Upper lobe of left lung (tissue), 6 donors: Measurements from ENCODE around the gene ANKRD11. TPM values are rescaled to one million over a fixed set of nuclear protein-coding genes. Genes with fewer than 3 reads are reported as not detected.

Experiments used
- ATAC-seq, 2 donors: fragments of 200-7000 bp; cut with Tn5 transposase; one replicate each; pipeline ENCODE4 v1.9.1; 2022; ENCODE audit warnings: mild to moderate bottlenecking in 2 of 2, moderate library complexity in 2 of 2; ENCODE audit not compliant: low FRiP score in 2 of 2
- DNase-seq, 2 donors: peaks; one replicate each; pipeline ENCODE4 v3.0.0-alpha.2; 2019 to 2020
- H3K27ac ChIP-seq, 4 donors: fragments of 200-600 bp; sonication (generic); one replicate each; pipeline ENCODE4 v1.5.1; 2016 to 2019
- H3K27me3 ChIP-seq, 4 donors: fragments of 200-600 bp; sonication (generic); one replicate each; pipeline ENCODE4 v1.5.1; 2017 to 2019
- H3K36me3 ChIP-seq, 4 donors: fragments of 200-600 bp; sonication (generic); one replicate each; pipeline ENCODE4 v1.5.1; 2016 to 2019
- H3K4me1 ChIP-seq, 4 donors: fragments of 200-600 bp; sonication (generic); one replicate each; pipeline ENCODE4 v1.5.1; 2018 to 2019
- H3K4me3 ChIP-seq, 4 donors: fragments of 200-600 bp; sonication (generic); one replicate each; pipeline ENCODE4 v1.5.1; 2017 to 2019; ENCODE audit warnings: mild to moderate bottlenecking in 2 of 4, moderate library complexity in 1 of 4
- H3K9me3 ChIP-seq, 4 donors: fragments of 200-600 bp; sonication (generic); one replicate each; pipeline ENCODE4 v1.5.1; 2018 to 2019
- CTCF ChIP-seq, 6 experiments: fragments of 450-650 bp in 4 of 6; fragments of 200-600 bp in 2 of 6; sonication (generic) in 2 of 6; IDR thresholded peaks; one replicate each; pipeline ENCODE4 v1.5.1; 2016 to 2019; ENCODE audit warnings: antibody characterized with exemption in 6 of 6
- EP300 ChIP-seq, 4 donors: sonication (generic); formaldehyde crosslinking; IDR thresholded peaks; one replicate each; pipeline ENCODE4 v1.5.1; 2017; ENCODE audit warnings: antibody characterized with exemption in 4 of 4, control low read depth in 2 of 4
- POLR2A ChIP-seq, 4 donors: fragments of 450-650 bp; IDR thresholded peaks; one replicate each; pipeline ENCODE4 v1.5.1; 2016 to 2017; ENCODE audit warnings: antibody characterized with exemption in 4 of 4, mild to moderate bottlenecking in 2 of 4
- POLR2AphosphoS5 ChIP-seq, 2 donors: sonication (generic); formaldehyde crosslinking; IDR thresholded peaks; one replicate each; pipeline ENCODE4 v1.5.1; 2017; ENCODE audit warnings: antibody characterized with exemption in 2 of 2
- WGBS, 2 donors: methylation state at CpG; one replicate each; pipeline ENCODE4 v1.1.5; 2017 to 2018; 5-methylcytosine and 5-hydroxymethylcytosine counted together
- total RNA-seq, 6 donors: library from RNA; depleted of rRNA in 4 of 6; stranded (reverse); fragments of >200 nt in 4 of 6; gene quantifications; one replicate each; pipeline versions ENCODE4 v1.1.0 to v1.2.1, GENCODE V29; 2016 to 2021
- donor health status: DM: no; HTN: no; CAD: no; lungs with moderate emphysema.
- donor health status: DM: no; HTN: yes; CAD: no; lungs with severe emphysema.

The ANKRD11 gene
- total RNA-seq, 6 donors from 2014 or later = 92.4 to 313 (median 134) TPM

GRCh38 chr16:89407282-89407924, 83.0 kb downstream of the ANKRD11 start:
- TF ChIP-seq CTCF (IDR thresholded peaks at IDR 0.05) (no peak), EP300 (IDR thresholded peaks at IDR 0.05) (no peak), POLR2A (IDR thresholded peaks at IDR 0.05) (no peak), POLR2AphosphoS5 (IDR thresholded peaks at IDR 0.05) (no peak)
- 46 to 56% methylated on average over 16 to 17 of the region's 17 CpGs for WGBS, 2 donors
- ATAC-seq (no peak), DNase-seq (peak in 1 of 2 donors; percentile 47)
- Histone ChIP-seq H3K9me3 (no peaks in the 10 kb centered on the region), H3K27me3 (no peaks in the 10 kb centered on the region), H3K27ac (peak overlapping the region in 1 of 4 donors; percentile 5), H3K4me1 (peaks cover 58 to 93% (median 72%) of the 10 kb centered on the region in 4 donors), H3K4me3 (no peak overlapping the region), H3K36me3 (no peaks in the 10 kb centered on the region)

- DNase-seq (no peak), ATAC-seq (no peak)
- Histone ChIP-seq H3K4me1 (peaks cover 54 to 97% (median 66%) of the 10 kb centered on the region in 4 donors), H3K27ac (peak overlapping the region in 3 of 4 donors; percentile 5 to 33 (median 17)), H3K9me3 (no peaks in the 10 kb centered on the region), H3K4me3 (no peak overlapping the region), H3K27me3 (no peaks in the 10 kb centered on the region), H3K36me3 (no peaks in the 10 kb centered on the region)
- TF ChIP-seq POLR2A (IDR thresholded peaks at IDR 0.05) (no peak), CTCF (IDR thresholded peaks at IDR 0.05) (no peak), EP300 (IDR thresholded peaks at IDR 0.05) (no peak), POLR2AphosphoS5 (IDR thresholded peaks at IDR 0.05) (no peak)
- WGBS, 2 donors = 82% methylated on average over 14 to 22 of the region's 22 CpGs
Measured at GRCh38 chr16:89406277-89406888, 84.0 kb downstream of the ANKRD11 start.

GRCh38 chr16:89404561-89404960, 85.8 kb downstream of the ANKRD11 start:
- Histone ChIP-seq H3K4me1 (peaks cover 37 to 85% (median 48%) of the 10 kb centered on the region in 4 donors), H3K27ac (no peak overlapping the region), H3K4me3 (no peak overlapping the region), H3K9me3 (no peaks in the 10 kb centered on the region), H3K36me3 (no peaks in the 10 kb centered on the region), H3K27me3 (no peaks in the 10 kb centered on the region)
- DNase-seq (no peak), ATAC-seq (no peak)
- 92 to 96% methylated on average over 8 of the region's 8 CpGs for WGBS, 2 donors
- no peak for TF ChIP-seq EP300 (IDR thresholded peaks at IDR 0.05)
- TF ChIP-seq CTCF (IDR thresholded peaks at IDR 0.05) = no peak

- TF ChIP-seq POLR2A (IDR thresholded peaks at IDR 0.05) (no peak), EP300 (IDR thresholded peaks at IDR 0.05) (no peak), POLR2AphosphoS5 (IDR thresholded peaks at IDR 0.05) (no peak), CTCF (IDR thresholded peaks at IDR 0.05) (no peak)
- Histone ChIP-seq H3K27me3 (no peaks in the 10 kb centered on the region), H3K4me3 (no peak overlapping the region), H3K27ac (no peak overlapping the region), H3K4me1 (peaks cover 21 to 69% (median 33%) of the 10 kb centered on the region in 4 donors), H3K36me3 (no peaks in the 10 kb centered on the region), H3K9me3 (no peaks in the 10 kb centered on the region)
- WGBS, 2 donors = 65 to 78% methylated on average over 11 to 16 of the region's 17 CpGs
- ATAC-seq = peak in 1 of 2 donors; percentile 37
- DNase-seq = no peak
Measured at GRCh38 chr16:89402962-89403361, 87.4 kb downstream of the ANKRD11 start.
